GM23338 (cell line): ENCODE data around the gene RNU1-2. TPM values are rescaled to one million over a fixed set of nuclear protein-coding genes. Genes with fewer than 3 reads are reported as not detected.
"Not testable (repeated sequence)": the region's sequence is repeated elsewhere in the genome, so short reads cannot be mapped to it uniquely, and the experiment has no call there.

Experiments used
- ATAC-seq: fragments of 200-7000 bp; cut with Tn5 transposase; 3 replicates; pipeline ENCODE4 v1.9.1; 2020
- DNase-seq: peaks from one replicate; pipeline ENCODE4 v3.0.0-alpha.2; 2015; ENCODE audit warnings: low spot score
- H2AFZ ChIP-seq: fragments of 200-600 bp; sonication (generic); 2 replicates; pipeline ENCODE4 v1.8.0; 2016; ENCODE audit warnings: antibody characterized with exemption, mild to moderate bottlenecking, moderate library complexity
- H3F3A ChIP-seq: fragments of 200-600 bp; sonication (generic); replicated peaks from 2 replicates; pipeline ENCODE4 v1.8.0; 2017; ENCODE audit warnings: antibody characterized with exemption, mixed run types, low read depth
- H3K27ac ChIP-seq: fragments of 200-600 bp; sonication (generic); 2 replicates; pipeline ENCODE4 v1.6.1; 2016; ENCODE audit warnings: low read depth
- H3K27me3 ChIP-seq: fragments of 200-600 bp; sonication (generic); 2 replicates; pipeline ENCODE4 v1.8.0; 2016; ENCODE audit warnings: mild to moderate bottlenecking, mixed run types, moderate library complexity; ENCODE audit not compliant: insufficient read depth
- H3K36me3 ChIP-seq: fragments of 200-600 bp; sonication (generic); 2 replicates; pipeline ENCODE4 v1.8.0; 2016; ENCODE audit warnings: mild to moderate bottlenecking; ENCODE audit not compliant: insufficient read depth
- H3K4me1 ChIP-seq: fragments of 200-600 bp; sonication (generic); 2 replicates; pipeline ENCODE4 v1.8.0; 2016; ENCODE audit warnings: mild to moderate bottlenecking, moderate library complexity; ENCODE audit not compliant: insufficient read depth
- H3K4me2 ChIP-seq: fragments of 200-600 bp; sonication (generic); 2 replicates; pipeline ENCODE4 v1.7.1; 2017; ENCODE audit warnings: mixed run types
- H3K4me3 ChIP-seq: fragments of 200-600 bp; sonication (generic); 2 replicates; pipeline ENCODE4 v1.6.1; 2016; ENCODE audit warnings: mixed run types
- H3K79me2 ChIP-seq: fragments of 200-600 bp; sonication (generic); replicated peaks from 2 replicates; pipeline ENCODE4 v1.8.0; 2017; ENCODE audit warnings: mild to moderate bottlenecking; ENCODE audit not compliant: insufficient read depth
- H3K9me2 ChIP-seq: fragments of 200-600 bp; sonication (generic); 2 replicates; pipeline ENCODE4 v1.8.0; 2017; ENCODE audit not compliant: insufficient read depth
- H4K20me1 ChIP-seq: fragments of 200-600 bp; sonication (generic); replicated peaks from 2 replicates; pipeline ENCODE4 v1.8.0; 2017; ENCODE audit warnings: mild to moderate bottlenecking; ENCODE audit not compliant: insufficient read depth
- H3K27ac Mint-ChIP-seq: 2 replicates; pipeline ENCODE4 v1.8.0; 2020; ENCODE audit warnings: inconsistent platforms, mild to moderate bottlenecking, moderate library complexity, mixed read lengths
- H3K27me3 Mint-ChIP-seq: 3 replicates; pipeline ENCODE4 v1.8.0; 2022; ENCODE audit warnings: low read depth, mild to moderate bottlenecking, moderate library complexity, mixed read lengths, inconsistent platforms; ENCODE audit not compliant: insufficient read depth, poor library complexity
- H3K36me3 Mint-ChIP-seq: 3 replicates; pipeline ENCODE4 v1.8.0; 2021; ENCODE audit warnings: low read depth, mild to moderate bottlenecking, inconsistent platforms, moderate library complexity, mixed read lengths
- H3K4me1 Mint-ChIP-seq: 3 replicates; pipeline ENCODE4 v1.8.0; 2020; ENCODE audit warnings: mild to moderate bottlenecking, inconsistent platforms, mixed read lengths
- H3K4me3 Mint-ChIP-seq: 3 replicates; pipeline ENCODE4 v1.8.0; 2021; ENCODE audit warnings: moderate library complexity, mild to moderate bottlenecking, inconsistent platforms, mixed read lengths
- H3K9me3 Mint-ChIP-seq: 3 replicates; pipeline ENCODE4 v1.8.0; 2020; ENCODE audit warnings: moderate library complexity, mild to moderate bottlenecking, inconsistent platforms, mixed read lengths
- CREB1 ChIP-seq: fragments of 250-450 bp; sonication (Bioruptor Pico); IDR thresholded peaks from 2 replicates; pipeline ENCODE4 v1.5.0; 2020; ENCODE audit warnings: low read depth, mild to moderate bottlenecking, moderate library complexity
- polyA plus RNA-seq: library from polyadenylated mRNA; unstranded; fragments of >200 nt; fragmentation: Nextera tagmentation; extraction: Ambion mirVana; gene quantifications from 2 replicates; pipeline ENCODE4 v1.2.1, GENCODE V29; 2016
- total RNA-seq: library from RNA; depleted of rRNA; stranded (reverse); fragments of >200 nt; shearing (Covaris generic); gene quantifications from 2 replicates; pipeline ENCODE4 v1.2.3, GENCODE V29; 2014

The RNU1-2 gene
- total and polyA plus RNA-seq, 2 experiments from 2014 or later = not detected

DNA sequence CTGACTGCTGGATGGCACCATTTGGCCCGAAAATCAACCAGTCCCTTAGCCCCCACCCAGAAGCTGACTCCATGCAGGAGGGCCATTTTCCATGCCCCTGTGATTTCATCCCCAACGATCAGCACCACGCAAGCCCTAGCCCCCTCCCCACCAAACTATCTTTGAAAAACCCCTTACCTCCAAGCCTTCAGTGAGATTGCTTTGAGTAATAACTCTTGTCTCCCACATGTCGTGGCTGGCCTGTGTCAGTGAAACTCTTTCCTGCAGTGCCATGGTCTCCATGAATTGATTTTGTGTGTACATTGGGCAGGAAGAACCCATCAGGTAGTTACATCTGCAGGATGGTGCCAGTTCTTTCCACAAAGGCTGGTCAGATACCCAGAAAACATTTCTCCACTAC is 2.0 kb upstream of the RNU1-2 start:
- not testable (repeated sequence) for H3K27ac Mint-ChIP-seq, H3K36me3 Mint-ChIP-seq, H3K36me3 ChIP-seq, H3K4me2 ChIP-seq, H3K9me2 ChIP-seq, H3K9me3 Mint-ChIP-seq, H3K4me3 Mint-ChIP-seq, H3K4me3 ChIP-seq, H2AFZ ChIP-seq, H3K27ac ChIP-seq, H3K27me3 ChIP-seq, H4K20me1 ChIP-seq, H3K79me2 ChIP-seq, ATAC-seq, DNase-seq
- H3K4me1 Mint-ChIP-seq = peaks cover 23% of the 10 kb centered on the region
- Histone ChIP-seq H3K4me1 (peaks cover 10% of the 10 kb centered on the region), H3F3A (peaks cover 29% of the 10 kb centered on the region)
- H3K27me3 Mint-ChIP-seq = peaks cover 22% of the 10 kb centered on the region

DNA sequence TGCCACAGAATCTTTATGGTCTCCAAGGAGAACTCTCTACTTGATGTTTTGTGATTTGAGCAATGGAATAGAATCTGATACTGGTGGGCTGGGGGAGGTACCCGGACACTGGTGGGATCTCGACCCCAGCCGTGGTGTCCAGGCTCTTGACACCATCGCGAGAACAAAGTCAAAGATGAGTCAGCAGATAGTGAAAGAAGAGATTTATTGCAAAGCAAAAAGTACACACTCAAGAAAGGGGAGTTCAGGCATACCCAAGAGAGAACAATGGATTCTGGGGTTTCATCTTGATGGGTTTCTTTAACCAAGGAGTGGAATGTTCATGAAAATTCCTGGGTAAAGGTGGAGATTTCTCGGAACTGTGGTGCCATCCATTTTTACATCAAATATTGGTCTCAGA is 1.4 kb upstream of the RNU1-2 start:
- not testable (repeated sequence) for H3K9me2 ChIP-seq, H3K4me2 ChIP-seq, H3K9me3 Mint-ChIP-seq, H3K4me3 ChIP-seq, H3K36me3 Mint-ChIP-seq, H2AFZ ChIP-seq, DNase-seq, H4K20me1 ChIP-seq, H3K27me3 ChIP-seq, ATAC-seq, H3K79me2 ChIP-seq, H3K27ac ChIP-seq, H3K27ac Mint-ChIP-seq, H3K36me3 ChIP-seq
- H3K27me3 Mint-ChIP-seq = peaks cover 18% of the 10 kb centered on the region
- peaks cover 23% of the 10 kb centered on the region for H3K4me1 Mint-ChIP-seq
- H3K4me3 Mint-ChIP-seq = peak overlapping the region; percentile 71; the same call in 1 of the 3 replicates
- peaks cover 25% of the 10 kb centered on the region for H3F3A ChIP-seq
- H3K4me1 ChIP-seq = peaks cover 10% of the 10 kb centered on the region

- Histone ChIP-seq H3K4me3 (peak overlapping the region; percentile 50), H3K4me2 (peak overlapping the region; percentile 75), H3F3A (peaks cover 19% of the 10 kb centered on the region), H3K27ac (0 out of 2 replicates have a peak overlapping the region, but pooled peaks have one; percentile 72)
- H3K4me3 Mint-ChIP-seq = peak overlapping the region; percentile 71
- H3K4me1 Mint-ChIP-seq = peaks cover 16% of the 10 kb centered on the region
- not testable (repeated sequence) for H2AFZ ChIP-seq, H3K36me3 ChIP-seq, H4K20me1 ChIP-seq, ATAC-seq, H3K27me3 ChIP-seq, H3K4me1 ChIP-seq, H3K36me3 Mint-ChIP-seq, DNase-seq, H3K9me2 ChIP-seq, H3K9me3 Mint-ChIP-seq, H3K79me2 ChIP-seq
- H3K27me3 Mint-ChIP-seq = peaks cover 11% of the 10 kb centered on the region
- peak overlapping the region; percentile 100 for H3K27ac Mint-ChIP-seq
Measured at GRCh38 chr1:16895233-16895597, 565 bp upstream of the RNU1-2 start.

DNA sequence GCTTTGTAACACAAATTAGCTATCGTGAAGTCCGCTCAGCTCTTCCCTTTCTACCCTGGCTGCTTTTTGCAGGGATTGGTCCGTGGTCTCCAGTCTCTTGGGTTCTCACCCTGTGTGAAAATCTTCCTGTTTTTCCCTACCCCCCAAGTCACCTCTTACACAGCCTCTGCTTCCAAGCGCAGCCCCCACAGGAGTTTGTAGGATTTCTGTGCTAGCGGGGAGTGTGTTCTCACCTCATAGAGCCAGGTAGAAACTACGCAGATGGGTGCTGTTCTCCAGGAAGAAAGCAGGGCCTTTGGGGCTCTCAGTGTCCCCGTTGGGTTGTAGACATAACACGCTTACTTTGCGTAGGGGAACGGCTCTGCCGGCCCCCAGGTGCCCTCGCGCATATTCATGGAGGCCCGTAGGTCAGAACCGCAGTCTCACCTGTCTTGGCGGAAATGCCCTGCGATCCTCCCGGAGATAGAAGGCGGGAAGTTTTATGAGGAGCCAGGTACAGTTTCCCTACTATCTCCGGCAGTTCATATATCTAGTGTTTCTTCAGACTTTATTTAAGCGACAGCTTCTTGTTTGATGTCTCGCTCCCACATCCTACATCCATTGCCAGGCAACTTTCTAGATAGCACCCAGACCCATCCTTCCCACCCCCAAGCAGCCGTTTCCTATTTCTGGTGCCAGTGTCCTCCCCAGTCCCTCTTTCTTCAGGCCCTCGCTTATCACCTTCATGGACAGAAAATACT is 706 bp downstream of the RNU1-2 start:
- ATAC-seq = peak; percentile 13
- peaks cover 20% of the 10 kb centered on the region for H3K4me1 Mint-ChIP-seq

GRCh38 chr1:16897653-16898052 is 1.9 kb downstream of the RNU1-2 start:
- H3K9me2 ChIP-seq, H3K36me3 Mint-ChIP-seq, H3K27ac ChIP-seq, H3K27me3 Mint-ChIP-seq, ATAC-seq, H3K27me3 ChIP-seq, H3K9me3 Mint-ChIP-seq, H3K4me2 ChIP-seq, DNase-seq, H3K79me2 ChIP-seq, H3K4me3 ChIP-seq, H3K36me3 ChIP-seq, H2AFZ ChIP-seq, H3K4me1 ChIP-seq, H4K20me1 ChIP-seq: not testable (repeated sequence)
- H3K4me3 Mint-ChIP-seq = peak overlapping the region; percentile 57
- 0 out of 2 replicates have a peak overlapping the region, but pooled peaks have one; percentile 56 for H3K27ac Mint-ChIP-seq
- peaks cover 22% of the 10 kb centered on the region for H3K4me1 Mint-ChIP-seq
- H3F3A ChIP-seq = peaks cover 15% of the 10 kb centered on the region

More for the DNA sequence above, 706 bp downstream of the RNU1-2 start:
- Histone ChIP-seq H3K4me3 (peak overlapping the region; percentile 53), H2AFZ (peak overlapping the region; percentile 32; the same call in 1 of the 2 replicates), H3K4me2 (peak overlapping the region; percentile 81), H3K27ac (peak overlapping the region; percentile 95), H3F3A (peaks cover 15% of the 10 kb centered on the region)
- H3K9me3 Mint-ChIP-seq, H3K27me3 Mint-ChIP-seq, H3K4me1 ChIP-seq, H3K9me2 ChIP-seq, H3K36me3 Mint-ChIP-seq, H3K27me3 ChIP-seq, H3K79me2 ChIP-seq, H3K36me3 ChIP-seq, H4K20me1 ChIP-seq: not testable (repeated sequence)
- 0 out of 2 replicates have a peak, but pooled peaks have one; percentile 6 for TF ChIP-seq CREB1 (CRISPR knock-in tag)
- DNase-seq = peak; percentile 72
- Mint-ChIP-seq H3K27ac (peak overlapping the region; percentile 100), H3K4me3 (peak overlapping the region; percentile 71)

- H3K27me3 ChIP-seq, H3K9me3 Mint-ChIP-seq, H4K20me1 ChIP-seq, H3K4me1 ChIP-seq, DNase-seq, H3K27ac Mint-ChIP-seq, H3K4me3 Mint-ChIP-seq, H3K4me2 ChIP-seq, ATAC-seq, H3K27me3 Mint-ChIP-seq, H3K36me3 Mint-ChIP-seq, H3K79me2 ChIP-seq, H3K4me3 ChIP-seq, H3K9me2 ChIP-seq, H3K27ac ChIP-seq, H3K36me3 ChIP-seq, H2AFZ ChIP-seq: not testable (repeated sequence)
- H3F3A ChIP-seq = peaks cover 15% of the 10 kb centered on the region
- peaks cover 27% of the 10 kb centered on the region for H3K4me1 Mint-ChIP-seq
Measured at GRCh38 chr1:16898298-16898697, 2.5 kb downstream of the RNU1-2 start.
